GM12878 (cell line): ENCODE data around the gene CABP7.

Source experiments
- BCL11A ChIP-seq: IDR thresholded peaks from 2 replicates; pipeline ENCODE4 v1.6.1; 2011; ENCODE audit warnings: low read depth, low read length
- BRCA1 ChIP-seq: IDR thresholded peaks from 2 replicates; pipeline ENCODE4 v1.6.1; 2011; ENCODE audit warnings: low read depth, low read length, improper control_type of control experiment
- RAD21 ChIP-seq: IDR thresholded peaks from 2 replicates; pipeline ENCODE4 v1.6.1; 2011; ENCODE audit warnings: mild to moderate bottlenecking, low read depth, low read length, moderate library complexity; ENCODE audit not compliant: insufficient read depth
- RBBP5 ChIP-seq: fragments of 200-600 bp; sonication (generic); conservative IDR thresholded peaks from 2 replicates; pipeline ENCODE4 v1.6.1; 2016
- TAF1 ChIP-seq: IDR thresholded peaks from 2 replicates; pipeline ENCODE4 v1.6.1; 2011; ENCODE audit warnings: mild to moderate bottlenecking, low read depth, low read length, borderline replicate concordance
- TBL1XR1 ChIP-seq: IDR thresholded peaks from 2 replicates; pipeline ENCODE4 v1.6.1; 2012; ENCODE audit warnings: low read depth, low read length, improper control_type of control experiment
- ZNF274 ChIP-seq: IDR thresholded peaks from one replicate; pipeline ENCODE4 v1.8.0; 2011; ENCODE audit not compliant: insufficient read length, insufficient read depth
- TF ChIP-seq, protein P1 (sequence below): fragments of 450-650 bp; IDR thresholded peaks from 2 replicates; pipeline ENCODE4 v1.6.1; 2017; ENCODE audit warnings: mild to moderate bottlenecking, low read depth, inconsistent platforms; ENCODE audit not compliant: poor library complexity, severe bottlenecking
- TF ChIP-seq, protein P2 (sequence below), 3 experiments: IDR thresholded peaks in 2 of 3; conservative IDR thresholded peaks in 1 of 3; 2 replicates each; pipeline ENCODE4 v1.5.1; 2011; ENCODE audit warnings: low read depth in 3 of 3, low read length in 3 of 3, mild to moderate bottlenecking in 3 of 3, control low read depth in 2 of 3, moderate library complexity in 2 of 3, inconsistent platforms in 1 of 3, mixed read lengths in 1 of 3; ENCODE audit not compliant: control insufficient read depth in 2 of 3, insufficient read depth in 1 of 3; ENCODE audit errors: extremely low read depth in 1 of 3

DNA sequence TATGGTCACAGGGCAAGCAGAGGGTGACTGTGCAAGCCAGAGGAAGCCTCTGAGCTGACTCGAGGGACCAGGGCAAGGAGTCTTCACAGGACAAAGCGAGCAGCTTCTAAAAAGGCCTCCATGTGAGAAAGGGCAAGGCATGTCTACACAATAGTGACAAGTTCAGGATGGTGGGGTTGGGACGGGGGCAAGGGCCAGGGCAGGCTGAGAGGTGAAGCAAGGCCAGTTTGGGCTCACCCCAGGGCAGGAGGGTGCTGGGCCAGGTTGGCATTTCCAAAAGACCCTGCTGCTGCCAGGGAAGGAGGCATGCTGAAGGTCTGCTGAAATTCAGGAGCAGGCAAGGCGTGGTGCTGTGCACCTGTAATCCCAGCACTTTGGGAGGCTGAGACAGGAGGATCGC is 12.3 kb upstream of the CABP7 start:
- no peak for TF ChIP-seq RAD21
- TF ChIP-seq, protein P1, sequence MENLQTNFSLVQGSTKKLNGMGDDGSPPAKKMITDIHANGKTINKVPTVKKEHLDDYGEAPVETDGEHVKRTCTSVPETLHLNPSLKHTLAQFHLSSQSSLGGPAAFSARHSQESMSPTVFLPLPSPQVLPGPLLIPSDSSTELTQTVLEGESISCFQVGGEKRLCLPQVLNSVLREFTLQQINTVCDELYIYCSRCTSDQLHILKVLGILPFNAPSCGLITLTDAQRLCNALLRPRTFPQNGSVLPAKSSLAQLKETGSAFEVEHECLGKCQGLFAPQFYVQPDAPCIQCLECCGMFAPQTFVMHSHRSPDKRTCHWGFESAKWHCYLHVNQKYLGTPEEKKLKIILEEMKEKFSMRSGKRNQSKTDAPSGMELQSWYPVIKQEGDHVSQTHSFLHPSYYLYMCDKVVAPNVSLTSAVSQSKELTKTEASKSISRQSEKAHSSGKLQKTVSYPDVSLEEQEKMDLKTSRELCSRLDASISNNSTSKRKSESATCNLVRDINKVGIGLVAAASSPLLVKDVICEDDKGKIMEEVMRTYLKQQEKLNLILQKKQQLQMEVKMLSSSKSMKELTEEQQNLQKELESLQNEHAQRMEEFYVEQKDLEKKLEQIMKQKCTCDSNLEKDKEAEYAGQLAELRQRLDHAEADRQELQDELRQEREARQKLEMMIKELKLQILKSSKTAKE = no peak
- no peak for TF ChIP-seq BRCA1
- TF ChIP-seq, protein P2, sequence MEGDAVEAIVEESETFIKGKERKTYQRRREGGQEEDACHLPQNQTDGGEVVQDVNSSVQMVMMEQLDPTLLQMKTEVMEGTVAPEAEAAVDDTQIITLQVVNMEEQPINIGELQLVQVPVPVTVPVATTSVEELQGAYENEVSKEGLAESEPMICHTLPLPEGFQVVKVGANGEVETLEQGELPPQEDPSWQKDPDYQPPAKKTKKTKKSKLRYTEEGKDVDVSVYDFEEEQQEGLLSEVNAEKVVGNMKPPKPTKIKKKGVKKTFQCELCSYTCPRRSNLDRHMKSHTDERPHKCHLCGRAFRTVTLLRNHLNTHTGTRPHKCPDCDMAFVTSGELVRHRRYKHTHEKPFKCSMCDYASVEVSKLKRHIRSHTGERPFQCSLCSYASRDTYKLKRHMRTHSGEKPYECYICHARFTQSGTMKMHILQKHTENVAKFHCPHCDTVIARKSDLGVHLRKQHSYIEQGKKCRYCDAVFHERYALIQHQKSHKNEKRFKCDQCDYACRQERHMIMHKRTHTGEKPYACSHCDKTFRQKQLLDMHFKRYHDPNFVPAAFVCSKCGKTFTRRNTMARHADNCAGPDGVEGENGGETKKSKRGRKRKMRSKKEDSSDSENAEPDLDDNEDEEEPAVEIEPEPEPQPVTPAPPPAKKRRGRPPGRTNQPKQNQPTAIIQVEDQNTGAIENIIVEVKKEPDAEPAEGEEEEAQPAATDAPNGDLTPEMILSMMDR (IDR thresholded peaks at IDR 0.05 in 2 of 3, conservative IDR thresholded peaks at IDR 0.05 in 1 of 3; ENCODE audit: control insufficient read depth in 2 of 3, extremely low read depth in 1 of 3, insufficient read depth in 1 of 3, low read depth in 3 of 3, low read length in 3 of 3) = no peak
- no peak for TF ChIP-seq RBBP5
- TF ChIP-seq BCL11A = no peak
- TF ChIP-seq TBL1XR1 = no peak
- no peak for TF ChIP-seq TAF1
- TF ChIP-seq ZNF274 = no peak
